KOPT-K1 (cell line): ENCODE measurements around the gene SDK1.

Experiments used
- H3K27ac ChIP-seq: fragments of 200-600 bp; sonication (generic); 2 replicates; pipeline ENCODE4 v1.5.1; 2016; ENCODE audit warnings: antibody characterized with exemption, mild to moderate bottlenecking, low read depth, low read length; ENCODE audit not compliant: poor library complexity, severe bottlenecking
- H3K36me3 ChIP-seq: fragments of 200-600 bp; sonication (generic); 2 replicates; pipeline ENCODE4 v1.5.1; 2017; ENCODE audit warnings: antibody characterized with exemption, mild to moderate bottlenecking, low read length, moderate library complexity; ENCODE audit not compliant: insufficient read depth
- H3K9me3 ChIP-seq: fragments of 200-600 bp; sonication (generic); 2 replicates; pipeline ENCODE4 v1.5.1; 2017; ENCODE audit warnings: antibody characterized with exemption, low read length, mild to moderate bottlenecking; ENCODE audit not compliant: insufficient read depth, poor library complexity, severe bottlenecking

Gene SDK1

GRCh38 chr7:3649678-3650440 is 348.8 kb downstream of the SDK1 start:
- Histone ChIP-seq H3K36me3 (no peaks in the 10 kb centered on the region), H3K27ac (no peak overlapping the region), H3K9me3 (no peaks in the 10 kb centered on the region)

GRCh38 chr7:3650844-3651243 is 349.8 kb downstream of the SDK1 start:
- no peaks in the 10 kb centered on the region for H3K9me3 ChIP-seq
- no peak overlapping the region for H3K27ac ChIP-seq
- no peaks in the 10 kb centered on the region for H3K36me3 ChIP-seq

GRCh38 chr7:3655635-3656034 is 354.6 kb downstream of the SDK1 start:
- H3K36me3 ChIP-seq: no peaks in the 10 kb centered on the region
- no peak overlapping the region for H3K27ac ChIP-seq
- H3K9me3 ChIP-seq: no peaks in the 10 kb centered on the region

GRCh38 chr7:3657206-3657605 is 356.2 kb downstream of the SDK1 start:
- H3K36me3 ChIP-seq: no peaks in the 10 kb centered on the region
- H3K27ac ChIP-seq: no peak overlapping the region
- no peaks in the 10 kb centered on the region for H3K9me3 ChIP-seq

- H3K36me3 ChIP-seq: no peaks in the 10 kb centered on the region
- no peak overlapping the region for H3K27ac ChIP-seq
- no peaks in the 10 kb centered on the region for H3K9me3 ChIP-seq
Observed at GRCh38 chr7:3668743-3669142, 367.7 kb downstream of the SDK1 start.

- Histone ChIP-seq H3K27ac (no peak overlapping the region), H3K9me3 (no peaks in the 10 kb centered on the region), H3K36me3 (no peaks in the 10 kb centered on the region)
Observed at GRCh38 chr7:3670898-3671297, 369.8 kb downstream of the SDK1 start.

- Histone ChIP-seq H3K36me3 (no peaks in the 10 kb centered on the region), H3K9me3 (no peaks in the 10 kb centered on the region), H3K27ac (no peak overlapping the region)
Observed at GRCh38 chr7:3673524-3673923, 372.5 kb downstream of the SDK1 start.

- Histone ChIP-seq H3K27ac (no peak overlapping the region), H3K9me3 (no peaks in the 10 kb centered on the region), H3K36me3 (no peaks in the 10 kb centered on the region)
Observed at GRCh38 chr7:3678314-3678810, 377.3 kb downstream of the SDK1 start.

GRCh38 chr7:3682028-3682710 is 381.1 kb downstream of the SDK1 start:
- Histone ChIP-seq H3K9me3 (no peaks in the 10 kb centered on the region), H3K36me3 (no peaks in the 10 kb centered on the region), H3K27ac (no peak overlapping the region)

GRCh38 chr7:3683546-3684539 is 382.8 kb downstream of the SDK1 start:
- peaks cover 2% of the 10 kb centered on the region for H3K9me3 ChIP-seq
- H3K27ac ChIP-seq: no peak overlapping the region
- H3K36me3 ChIP-seq: no peaks in the 10 kb centered on the region

- peaks cover 5% of the 10 kb centered on the region for H3K9me3 ChIP-seq
- H3K27ac ChIP-seq: no peak overlapping the region
- no peaks in the 10 kb centered on the region for H3K36me3 ChIP-seq
Observed at GRCh38 chr7:3688071-3688470, 387.0 kb downstream of the SDK1 start.

- peaks cover 5% of the 10 kb centered on the region for H3K9me3 ChIP-seq
- H3K27ac ChIP-seq: no peak overlapping the region
- H3K36me3 ChIP-seq: no peaks in the 10 kb centered on the region
Observed at GRCh38 chr7:3688842-3689241, 387.8 kb downstream of the SDK1 start.

- Histone ChIP-seq H3K27ac (no peak overlapping the region), H3K36me3 (no peaks in the 10 kb centered on the region), H3K9me3 (peaks cover 5% of the 10 kb centered on the region)
Observed at GRCh38 chr7:3691478-3692158, 390.6 kb downstream of the SDK1 start.

GRCh38 chr7:3695602-3696001 is 394.6 kb downstream of the SDK1 start:
- Histone ChIP-seq H3K36me3 (no peaks in the 10 kb centered on the region), H3K27ac (no peak overlapping the region), H3K9me3 (no peaks in the 10 kb centered on the region)
